CD14-positive monocyte (primary cell): ENCODE data around the gene MAPK7. TPM values are rescaled to one million over a fixed set of nuclear protein-coding genes. Genes with fewer than 3 reads are reported as not detected.
A peak's percentile ranks its signal among the peaks of the same experiment; 100 is the strongest.

Experiments used
- DNase-seq, 3 donors: peaks; one replicate each; pipeline ENCODE4 v3.0.0-alpha.2; 2011 to 2022
- H2AFZ ChIP-seq: 2 replicates; pipeline ENCODE4 v1.6.0; 2012; ENCODE audit warnings: mild to moderate bottlenecking, low read depth, low read length, inconsistent platforms; ENCODE audit not compliant: insufficient read depth, poor library complexity, severe bottlenecking
- H3K27ac ChIP-seq, 2 donors: 1 replicate in 1 of 2; 2 replicates in 1 of 2; pipeline ENCODE4 v1.5.1; 2012 to 2013; ENCODE audit warnings: low read length in 2 of 2, control low read depth in 1 of 2, inconsistent platforms in 1 of 2, low read depth in 1 of 2, mild to moderate bottlenecking in 1 of 2
- H3K27me3 ChIP-seq, 2 donors: one replicate each; pipeline versions ENCODE4 v1.6.0 to v1.6.1; 2011 to 2013; ENCODE audit warnings: low read length in 2 of 2; ENCODE audit not compliant: control insufficient read depth in 2 of 2, insufficient read depth in 2 of 2
- H3K36me3 ChIP-seq, 2 donors: replicated peaks in 1 of 2; 1 replicate in 1 of 2; 2 replicates in 1 of 2; pipeline versions ENCODE4 v1.5.1 to v1.6.1; 2012 to 2013; ENCODE audit warnings: low read length in 2 of 2, control low read depth in 1 of 2, inconsistent platforms in 1 of 2, mild to moderate bottlenecking in 1 of 2; ENCODE audit not compliant: insufficient read depth in 2 of 2, control insufficient read depth in 1 of 2
- H3K4me1 ChIP-seq, 2 donors: 1 replicate in 1 of 2; 2 replicates in 1 of 2; pipeline versions ENCODE4 v1.5.1 to v1.6.1; 2012 to 2013; ENCODE audit warnings: low read length in 2 of 2, control low read depth in 1 of 2, inconsistent platforms in 1 of 2, mild to moderate bottlenecking in 1 of 2, moderate library complexity in 1 of 2; ENCODE audit not compliant: insufficient read depth in 2 of 2, control insufficient read depth in 1 of 2
- H3K4me2 ChIP-seq: replicated peaks from 2 replicates; pipeline ENCODE3; 2012; ENCODE audit warnings: low read length, moderate library complexity, mild to moderate bottlenecking; ENCODE audit not compliant: poor library complexity, severe bottlenecking; ENCODE audit errors: extremely low read depth
- H3K4me3 ChIP-seq, 3 experiments: fragments of 200-600 bp in 1 of 3; sonication (generic) in 1 of 3; replicated peaks in 1 of 3; 1 replicate in 2 of 3; 2 replicates in 1 of 3; pipeline ENCODE4 v1.5.1; 2011 to 2013; ENCODE audit warnings: low read length in 3 of 3, mild to moderate bottlenecking in 3 of 3, control low read depth in 2 of 3, low read depth in 2 of 3, inconsistent platforms in 1 of 3, moderate library complexity in 1 of 3
- H3K79me2 ChIP-seq: 2 replicates; pipeline ENCODE4 v1.6.0; 2012; ENCODE audit warnings: mild to moderate bottlenecking, control low read depth, inconsistent platforms, low read length, moderate library complexity; ENCODE audit not compliant: insufficient read depth
- H3K9ac ChIP-seq: 2 replicates; pipeline ENCODE4 v1.6.0; 2017; ENCODE audit warnings: low read length, mild to moderate bottlenecking; ENCODE audit not compliant: insufficient read depth, poor library complexity, severe bottlenecking
- H3K9me3 ChIP-seq, 2 donors: replicated peaks in 1 of 2; 1 replicate in 1 of 2; 2 replicates in 1 of 2; pipeline versions ENCODE4 v1.5.1 to v1.6.1; 2012 to 2013; ENCODE audit warnings: low read length in 2 of 2, control low read depth in 1 of 2; ENCODE audit not compliant: control insufficient read depth in 1 of 2, insufficient read depth in 1 of 2
- H4K20me1 ChIP-seq: 2 replicates; pipeline ENCODE4 v1.6.0; 2012; ENCODE audit warnings: mild to moderate bottlenecking, low read length, control low read depth, moderate library complexity; ENCODE audit not compliant: insufficient read depth
- H3K27ac Mint-ChIP-seq, 7 donors: one replicate each; pipeline ENCODE4 v1.8.0; 2020; ENCODE audit warnings: mild to moderate bottlenecking in 7 of 7, mixed read lengths in 7 of 7, moderate library complexity in 6 of 7, inconsistent platforms in 2 of 7
- H3K27me3 Mint-ChIP-seq, 3 donors: one replicate each; pipeline ENCODE4 v1.8.0; 2021 to 2022; ENCODE audit warnings: low read depth in 3 of 3, mild to moderate bottlenecking in 3 of 3, mixed read lengths in 3 of 3, moderate library complexity in 3 of 3, inconsistent platforms in 1 of 3
- H3K36me3 Mint-ChIP-seq, 2 donors: one replicate each; pipeline ENCODE4 v1.8.0; 2020; ENCODE audit warnings: mixed read lengths in 2 of 2, inconsistent platforms in 1 of 2, mild to moderate bottlenecking in 1 of 2
- H3K4me1 Mint-ChIP-seq: one replicate; pipeline ENCODE4 v1.8.0; 2020; ENCODE audit warnings: mild to moderate bottlenecking, mixed read lengths
- H3K4me3 Mint-ChIP-seq, 2 donors: one replicate each; pipeline ENCODE4 v1.8.0; 2020; ENCODE audit warnings: mild to moderate bottlenecking in 2 of 2, mixed read lengths in 2 of 2, moderate library complexity in 1 of 2
- H3K9me3 Mint-ChIP-seq, 7 donors: one replicate each; pipeline ENCODE4 v1.8.0; 2020 to 2022; ENCODE audit warnings: mixed read lengths in 7 of 7, mild to moderate bottlenecking in 6 of 7, moderate library complexity in 6 of 7, inconsistent platforms in 2 of 7
- CTCF ChIP-seq: fragments of 200-600 bp; IDR thresholded peaks from one replicate; pipeline ENCODE4 v1.8.0; 2022; ENCODE audit warnings: antibody characterized with exemption, mild to moderate bottlenecking
- WGBS: methylation state at CpG from one replicate; pipeline ENCODE4 v1.1.5; 2013; ENCODE audit warnings: missing lambda C conversion rate; ENCODE audit not compliant: insufficient coverage; 5-methylcytosine and 5-hydroxymethylcytosine counted together
- intact Hi-C, 2 donors: fragments of 100-400 bp; cut with micrococcal nuclease; formaldehyde crosslinking; loops; one replicate each; pipeline versions ENCODE4 v1.15.0 to v1.15.1; 2023
- polyA plus RNA-seq, 3 donors: library from polyadenylated mRNA; depleted of rRNA in 1 of 3; unstranded in 2 of 3; stranded (reverse) in 1 of 3; fragments of 300-500 nt in 2 of 3; fragments of >200 nt in 1 of 3; fragmentation: Illumina TruSeq in 2 of 3; gene quantifications; 1 replicate in 2 of 3; 2 replicates in 1 of 3; pipeline ENCODE4 v1.2.3, GENCODE V29; 2012 to 2021

The MAPK7 gene
- polyA plus RNA-seq, 3 donors, result 9.3 to 130 (median 10.0) TPM

GRCh38 chr17:19381361-19381740 lies 3.1 kb downstream of the MAPK7 start:
- Histone ChIP-seq H3K36me3 (peaks cover 49 to 55% of the 10 kb centered on the region in 2 donors), H3K9me3 (no peaks in the 10 kb centered on the region), H3K4me2 (no peak overlapping the region), H4K20me1 (no peaks in the 10 kb centered on the region), H3K27ac (no peak overlapping the region), H3K79me2 (peaks cover 41% of the 10 kb centered on the region), H3K9ac (no peak overlapping the region), H3K4me1 (peaks cover 47 to 54% of the 10 kb centered on the region in 2 donors), H2AFZ (no peak overlapping the region), H3K27me3 (no peaks in the 10 kb centered on the region), H3K4me3 (no peak overlapping the region)
- H3K9me3 Mint-ChIP-seq, result peaks cover 0 to 2% (median 0%) of the 10 kb centered on the region in 7 donors
- intact Hi-C loops, result loop anchor here in 1 of 2 donors (5.0 kb wide), 1 partner anchor 36 kb away; no protein-coding TSS in a partner anchor
- no peak for TF ChIP-seq CTCF
- H3K27me3 Mint-ChIP-seq, result peaks cover 2 to 5% (median 3%) of the 10 kb centered on the region in 3 donors
- DNase-seq, result no peak
- H3K36me3 Mint-ChIP-seq, result peaks cover 57 to 64% of the 10 kb centered on the region in 2 donors
- peaks cover 45% of the 10 kb centered on the region for H3K4me1 Mint-ChIP-seq
- H3K4me3 Mint-ChIP-seq, result no peak overlapping the region
- WGBS, result 100% methylated on average over 7 of the region's 7 CpGs
- H3K27ac Mint-ChIP-seq, result peak overlapping the region in 1 of 7 donors; percentile 10

- H3K4me1 ChIP-seq, result peaks cover 50 to 57% of the 10 kb centered on the region in 2 donors
- Mint-ChIP-seq H3K4me3 (no peak overlapping the region), H3K27ac (no peak overlapping the region), H3K4me1 (peaks cover 47% of the 10 kb centered on the region), H3K27me3 (peaks cover 2 to 5% (median 3%) of the 10 kb centered on the region in 3 donors), H3K36me3 (peaks cover 57 to 64% of the 10 kb centered on the region in 2 donors), H3K9me3 (peaks cover 0 to 2% (median 0%) of the 10 kb centered on the region in 7 donors)
- H3K9ac ChIP-seq, result no peak overlapping the region
- no peaks in the 10 kb centered on the region for H4K20me1 ChIP-seq
- no peaks in the 10 kb centered on the region for H3K9me3 ChIP-seq
- 96% methylated on average over 27 of the region's 31 CpGs for WGBS
- no peak for TF ChIP-seq CTCF
- H3K36me3 ChIP-seq, result peaks cover 49 to 55% of the 10 kb centered on the region in 2 donors
- DNase-seq, result no peak
- intact Hi-C loops, result loop anchor here in 1 of 2 donors (5.0 kb wide), 1 partner anchor 35 kb away; no protein-coding TSS in a partner anchor
- no peaks in the 10 kb centered on the region for H3K27me3 ChIP-seq
- H3K27ac ChIP-seq, result no peak overlapping the region
- H3K79me2 ChIP-seq, result peaks cover 39% of the 10 kb centered on the region
- no peak overlapping the region for H3K4me2 ChIP-seq
- no peak overlapping the region for H3K4me3 ChIP-seq
- no peak overlapping the region for H2AFZ ChIP-seq
Observed at GRCh38 chr17:19381741-19382444, 3.6 kb downstream of the MAPK7 start.
